ENCODE results near the gene HK2. TPM values are rescaled to one million over a fixed set of nuclear protein-coding genes. Genes with fewer than 3 reads are reported as not detected.
"Not testable (repeated sequence)": the region's sequence is repeated elsewhere in the genome, so short reads cannot be mapped to it uniquely, and the experiment has no call there.

HK2 gene
- total RNA-seq, 2 donors from 2014 or later: 162 to 396 TPM

DNA sequence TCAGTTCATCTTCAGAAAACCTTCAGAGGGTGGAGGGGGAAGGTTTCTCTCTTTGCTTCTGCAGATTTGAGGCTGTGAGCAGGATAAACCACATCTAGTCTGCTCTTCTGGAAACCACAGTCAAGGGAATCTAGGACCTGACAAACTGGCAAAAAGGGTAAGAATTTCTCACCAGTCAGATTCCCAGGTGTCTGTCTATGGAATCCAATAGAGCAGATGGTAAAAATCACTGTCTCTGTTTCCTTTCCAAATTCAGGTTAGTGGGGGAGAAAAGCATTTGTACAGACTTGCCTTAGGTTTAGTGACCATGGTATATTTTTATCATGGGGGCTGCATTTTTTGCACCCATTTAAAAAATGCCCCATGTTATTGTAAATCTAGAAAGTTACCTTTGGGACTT, 62.3 kb downstream of the HK2 start:
- no peak for DNase-seq
- no peaks in the 10 kb centered on the region for H3K4me1 ChIP-seq
- no peaks in the 10 kb centered on the region for H3K36me3 ChIP-seq
- intact Hi-C loops (cut with DNase I): no loop called here
- TF ChIP-seq, protein P1, sequence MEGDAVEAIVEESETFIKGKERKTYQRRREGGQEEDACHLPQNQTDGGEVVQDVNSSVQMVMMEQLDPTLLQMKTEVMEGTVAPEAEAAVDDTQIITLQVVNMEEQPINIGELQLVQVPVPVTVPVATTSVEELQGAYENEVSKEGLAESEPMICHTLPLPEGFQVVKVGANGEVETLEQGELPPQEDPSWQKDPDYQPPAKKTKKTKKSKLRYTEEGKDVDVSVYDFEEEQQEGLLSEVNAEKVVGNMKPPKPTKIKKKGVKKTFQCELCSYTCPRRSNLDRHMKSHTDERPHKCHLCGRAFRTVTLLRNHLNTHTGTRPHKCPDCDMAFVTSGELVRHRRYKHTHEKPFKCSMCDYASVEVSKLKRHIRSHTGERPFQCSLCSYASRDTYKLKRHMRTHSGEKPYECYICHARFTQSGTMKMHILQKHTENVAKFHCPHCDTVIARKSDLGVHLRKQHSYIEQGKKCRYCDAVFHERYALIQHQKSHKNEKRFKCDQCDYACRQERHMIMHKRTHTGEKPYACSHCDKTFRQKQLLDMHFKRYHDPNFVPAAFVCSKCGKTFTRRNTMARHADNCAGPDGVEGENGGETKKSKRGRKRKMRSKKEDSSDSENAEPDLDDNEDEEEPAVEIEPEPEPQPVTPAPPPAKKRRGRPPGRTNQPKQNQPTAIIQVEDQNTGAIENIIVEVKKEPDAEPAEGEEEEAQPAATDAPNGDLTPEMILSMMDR (IDR thresholded peaks at IDR 0.05): no peak
- H3K9ac ChIP-seq (ENCODE audit: low read depth in 2 of 2, low read length in 2 of 2): no peak overlapping the region
- no peaks in the 10 kb centered on the region for H3K9me3 ChIP-seq
- no peaks in the 10 kb centered on the region for H3K27me3 ChIP-seq
- no peak overlapping the region for H3K4me3 ChIP-seq
- H3K27ac ChIP-seq: no peak overlapping the region

DNA sequence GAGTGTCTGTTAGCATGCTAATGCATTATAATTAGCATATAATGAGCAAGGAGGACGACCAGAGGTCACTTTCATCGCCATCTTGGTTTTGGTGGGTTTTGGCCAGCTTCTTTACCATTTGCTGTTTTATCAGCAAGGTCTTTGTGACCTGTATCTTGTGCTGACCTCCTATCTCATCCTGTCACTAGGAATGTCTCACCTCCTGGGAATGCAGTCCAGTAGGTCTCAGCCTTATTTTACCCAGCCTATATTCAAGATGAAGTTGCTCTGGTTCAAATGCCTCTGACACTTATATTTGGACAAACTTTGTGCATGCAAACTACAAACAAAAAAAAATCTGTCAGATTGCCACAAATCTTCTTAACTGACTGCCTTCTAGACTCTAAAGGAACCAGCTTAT, 66.3 kb downstream of the HK2 start:
- H3K4me1 ChIP-seq; intact Hi-C loops (cut with DNase I); H3K27ac ChIP-seq; H3K9me3 ChIP-seq; H3K4me3 ChIP-seq; H3K36me3 ChIP-seq; DNase-seq; H3K9ac ChIP-seq (ENCODE audit: low read depth in 2 of 2, low read length in 2 of 2); H3K27me3 ChIP-seq: not testable (repeated sequence)

DNA sequence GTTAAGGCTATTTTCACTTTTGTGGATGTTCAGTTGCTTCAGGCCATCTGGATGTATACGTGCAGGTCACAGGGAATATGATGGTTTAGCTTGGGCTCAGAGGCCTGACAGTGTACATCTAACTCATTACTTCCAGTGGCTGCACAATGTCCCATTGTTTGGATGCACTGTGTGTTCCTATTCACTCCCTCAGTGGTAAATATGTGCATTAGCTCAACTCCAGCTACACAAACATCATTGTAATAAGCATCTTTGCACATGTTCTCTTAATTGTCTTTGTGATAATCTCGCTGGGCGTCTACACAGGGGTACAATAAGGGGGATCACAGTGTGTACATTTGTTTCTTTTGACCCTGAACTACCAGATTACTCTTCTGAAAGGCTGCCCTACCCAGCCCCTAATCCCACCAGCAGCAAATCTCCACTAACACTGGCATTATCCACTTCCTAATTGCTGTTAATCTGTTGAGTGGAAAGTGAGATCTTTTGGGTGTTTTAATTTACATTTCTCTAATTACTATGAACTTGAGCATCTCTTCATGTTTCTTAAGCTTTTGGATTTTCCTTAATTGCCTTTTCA, 68.4 kb downstream of the HK2 start:
- intact Hi-C loops (cut with DNase I): no loop called here
- Histone ChIP-seq H3K4me1 (no peaks in the 10 kb centered on the region), H3K36me3 (no peaks in the 10 kb centered on the region), H3K4me3 (no peak overlapping the region), H3K27ac (no peak overlapping the region), H3K9me3 (no peaks in the 10 kb centered on the region), H3K27me3 (no peaks in the 10 kb centered on the region), H3K9ac (ENCODE audit: low read depth in 2 of 2, low read length in 2 of 2) (no peak overlapping the region)
- no peak for DNase-seq
- TF ChIP-seq, protein P1 (IDR thresholded peaks at IDR 0.05): no peak

DNA sequence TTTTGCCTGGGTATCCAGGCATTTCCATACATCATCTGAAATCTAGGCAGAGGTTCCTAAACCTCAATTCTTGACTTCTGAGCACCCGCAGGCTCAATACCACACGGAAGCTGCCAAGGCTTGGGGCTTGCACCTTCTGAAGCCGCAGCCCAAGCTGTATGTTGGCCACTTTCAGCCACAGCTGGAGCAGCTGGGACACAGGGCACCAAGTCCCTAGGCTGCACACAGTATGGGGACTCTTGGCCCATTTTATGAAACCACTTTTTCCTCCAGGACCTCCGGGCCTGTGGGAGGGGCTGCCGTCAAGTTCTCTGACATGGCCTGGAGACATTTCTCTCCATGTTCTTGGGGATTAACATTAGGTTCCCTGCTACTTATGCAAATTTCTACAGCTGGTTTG, 72.5 kb downstream of the HK2 start:
- no peak overlapping the region for H3K27ac ChIP-seq
- H3K36me3 ChIP-seq: no peaks in the 10 kb centered on the region
- DNase-seq: no peak
- no peak overlapping the region for H3K4me3 ChIP-seq
- no peaks in the 10 kb centered on the region for H3K9me3 ChIP-seq
- intact Hi-C loops (cut with DNase I): no loop called here
- no peaks in the 10 kb centered on the region for H3K4me1 ChIP-seq
- no peaks in the 10 kb centered on the region for H3K27me3 ChIP-seq
- TF ChIP-seq, protein P1 (IDR thresholded peaks at IDR 0.05): no peak
- no peak overlapping the region for H3K9ac ChIP-seq (ENCODE audit: low read depth in 2 of 2, low read length in 2 of 2)

DNA sequence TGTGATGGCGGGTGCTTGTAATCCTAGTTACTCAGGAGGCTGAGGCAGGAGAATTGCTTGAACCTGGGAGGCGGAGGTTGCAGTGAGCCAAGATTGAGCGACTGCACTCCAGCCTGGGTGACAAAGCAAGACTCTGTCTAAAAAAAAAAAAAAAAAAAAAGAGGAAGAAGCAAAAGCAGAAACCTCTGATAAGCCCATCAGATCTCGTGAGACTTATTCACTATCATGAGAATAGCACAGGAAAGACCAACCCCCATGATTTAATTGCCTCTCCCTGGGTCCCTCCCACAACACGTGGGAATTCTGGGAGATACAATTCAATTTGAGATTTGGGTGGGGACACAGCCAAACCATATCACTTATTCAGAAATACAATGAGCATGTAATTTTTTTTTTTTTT, 73.6 kb downstream of the HK2 start:
- DNase-seq; H3K9me3 ChIP-seq; H3K9ac ChIP-seq (ENCODE audit: low read depth in 2 of 2, low read length in 2 of 2); H3K4me1 ChIP-seq; H3K4me3 ChIP-seq; H3K27me3 ChIP-seq; intact Hi-C loops (cut with DNase I); H3K36me3 ChIP-seq; H3K27ac ChIP-seq: not testable (repeated sequence)

DNA sequence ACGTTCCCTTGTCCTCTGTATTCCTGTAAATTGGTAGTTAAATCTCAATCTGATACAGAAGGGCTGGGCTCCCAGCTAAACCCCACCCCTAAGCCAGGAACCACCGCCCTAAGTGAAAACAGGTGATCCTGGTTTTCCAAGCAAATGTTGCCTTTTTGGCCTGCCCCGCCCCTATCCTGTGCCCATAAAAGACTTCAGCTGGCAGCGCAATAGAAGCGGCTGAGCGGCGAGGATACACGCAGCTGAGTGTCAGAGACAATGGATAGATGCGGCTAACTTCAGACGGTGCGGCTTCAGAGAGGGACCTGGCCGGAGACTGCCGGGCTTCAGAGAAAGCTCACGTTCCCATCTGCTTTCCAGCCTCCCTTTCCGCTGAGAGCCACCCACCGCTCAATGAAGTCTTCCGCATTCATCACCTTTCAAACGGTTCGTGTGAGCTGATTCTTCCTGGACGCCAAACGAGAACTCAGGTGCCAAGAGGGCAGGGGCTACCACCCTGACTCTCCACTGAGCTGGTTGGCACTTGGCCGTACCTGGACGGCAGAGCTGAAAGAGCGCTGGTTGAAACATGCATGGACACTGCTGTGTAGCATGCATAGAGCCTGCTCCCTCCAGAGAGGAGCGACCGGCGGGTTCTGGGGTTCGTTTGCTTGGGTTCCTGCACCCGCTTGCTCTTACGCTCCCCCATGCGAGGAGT, 75.0 kb downstream of the HK2 start:
- TF ChIP-seq, protein P1 (IDR thresholded peaks at IDR 0.05): no peak
- H3K27ac ChIP-seq: no peak overlapping the region
- H3K4me3 ChIP-seq: peak overlapping the region; percentile 22
- intact Hi-C loops (cut with DNase I): no loop called here
- DNase-seq: peak; percentile 87
- no peaks in the 10 kb centered on the region for H3K4me1 ChIP-seq
- H3K27me3 ChIP-seq: no peaks in the 10 kb centered on the region
- H3K9ac ChIP-seq (ENCODE audit: low read depth in 2 of 2, low read length in 2 of 2): no peak overlapping the region
- H3K9me3 ChIP-seq: no peaks in the 10 kb centered on the region
- H3K36me3 ChIP-seq: no peaks in the 10 kb centered on the region

All from colonic mucosa (tissue), 4 donors.